Femur (tissue), 1 donor: ENCODE measurements around the gene C9orf43.
A peak's percentile ranks its signal among the peaks of the same experiment; 100 is the strongest.
"Not testable (repeated sequence)": the region's sequence is repeated elsewhere in the genome, so short reads cannot be mapped to it uniquely, and the experiment has no call there.

Source experiments
- DNase-seq: peaks from one replicate; pipeline ENCODE4 v3.0.0-alpha.2; 2017

C9orf43 gene, protein sequence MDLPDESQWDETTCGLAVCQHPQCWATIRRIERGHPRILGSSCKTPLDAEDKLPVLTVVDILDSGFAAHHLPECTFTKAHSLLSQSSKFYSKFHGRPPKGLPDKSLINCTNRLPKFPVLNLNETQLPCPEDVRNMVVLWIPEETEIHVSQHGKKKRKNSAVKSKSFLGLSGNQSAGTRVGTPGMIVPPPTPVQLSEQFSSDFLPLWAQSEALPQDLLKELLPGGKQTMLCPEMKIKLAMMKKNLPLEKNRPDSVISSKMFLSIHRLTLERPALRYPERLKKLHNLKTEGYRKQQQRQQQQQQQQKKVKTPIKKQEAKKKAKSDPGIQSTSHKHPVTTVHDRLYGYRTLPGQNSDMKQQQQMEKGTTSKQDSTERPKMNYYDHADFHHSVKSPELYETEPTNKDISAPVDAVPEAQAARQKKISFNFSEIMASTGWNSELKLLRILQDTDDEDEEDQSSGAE

DNA sequence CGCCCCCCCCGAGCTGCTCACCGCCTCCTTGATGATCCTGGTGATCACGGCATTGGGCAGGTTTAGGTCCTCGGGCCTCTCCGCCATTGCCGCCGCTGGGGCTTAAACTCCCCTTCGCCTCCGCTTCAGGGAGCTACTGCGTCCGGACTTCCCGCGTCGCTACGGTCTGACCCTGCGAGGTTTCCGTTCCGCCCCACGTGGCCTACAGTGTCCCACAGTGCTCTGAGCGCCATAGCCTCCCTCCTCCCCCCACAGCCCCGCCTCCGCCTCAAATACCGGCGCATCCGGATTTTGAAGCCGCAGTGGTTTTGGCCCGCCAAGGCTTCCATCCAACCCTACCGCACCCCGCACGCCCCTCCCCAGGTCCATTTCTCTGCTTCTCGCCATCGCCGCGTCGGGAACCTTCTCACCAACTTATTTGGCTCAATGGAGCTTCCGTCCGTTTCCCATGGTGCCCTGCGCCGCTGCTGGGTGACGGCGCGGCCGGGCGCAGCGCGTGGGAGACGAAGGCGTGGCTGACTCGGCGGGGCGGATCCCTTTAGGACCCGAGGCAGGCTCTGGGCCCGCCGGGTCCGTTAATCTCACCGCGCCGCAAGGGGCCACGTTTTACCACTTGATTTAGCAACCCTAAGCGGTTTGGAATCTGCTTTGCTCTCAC lies at the start of gene C9orf43, which contains the start of gene POLE3:
C9orf43 (plus strand) TSS at position 541 of the 658 bp plus-strand sequence. CDS start 2,747 bp downstream, outside the sequence.
POLE3 (minus strand) TSS at position 469 of the 658 bp plus-strand sequence; CDS start at position 87, 382 bp downstream.
- peak; percentile 97 for DNase-seq

DNA sequence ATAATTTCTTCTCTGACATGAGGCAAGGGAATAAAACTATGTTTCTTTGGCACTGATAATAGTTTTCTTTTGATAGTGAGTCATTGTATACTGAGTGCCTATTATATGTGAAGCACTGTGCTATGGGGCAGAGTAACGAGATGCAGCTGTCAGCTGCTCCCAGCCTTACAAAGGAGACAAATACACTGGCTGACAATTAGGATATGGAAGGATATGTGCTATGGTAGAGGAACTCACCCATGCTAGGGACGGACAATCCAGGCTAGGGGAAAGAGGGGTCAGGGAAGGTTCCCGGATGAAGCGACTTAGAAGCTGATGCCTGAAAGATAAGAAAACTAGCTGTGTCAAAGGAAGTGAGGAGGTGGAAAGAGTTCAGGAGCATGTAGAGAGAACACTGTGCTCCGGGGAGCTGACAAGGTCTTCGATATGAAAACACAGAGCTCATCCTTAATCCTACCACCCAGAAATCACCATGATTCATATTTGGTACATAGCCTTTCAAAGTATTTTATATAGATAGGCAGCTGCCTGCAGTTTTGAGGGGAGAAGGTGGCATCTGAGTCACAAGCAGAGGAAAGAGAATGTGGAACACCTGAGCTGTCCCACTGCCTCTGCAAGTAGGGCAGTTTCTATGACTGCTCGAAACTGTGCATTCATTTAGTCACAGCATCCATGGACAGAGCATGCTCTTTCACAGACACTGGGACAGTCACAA lies 49.1 kb upstream of the C9orf43 start:
- no peak for DNase-seq

DNA sequence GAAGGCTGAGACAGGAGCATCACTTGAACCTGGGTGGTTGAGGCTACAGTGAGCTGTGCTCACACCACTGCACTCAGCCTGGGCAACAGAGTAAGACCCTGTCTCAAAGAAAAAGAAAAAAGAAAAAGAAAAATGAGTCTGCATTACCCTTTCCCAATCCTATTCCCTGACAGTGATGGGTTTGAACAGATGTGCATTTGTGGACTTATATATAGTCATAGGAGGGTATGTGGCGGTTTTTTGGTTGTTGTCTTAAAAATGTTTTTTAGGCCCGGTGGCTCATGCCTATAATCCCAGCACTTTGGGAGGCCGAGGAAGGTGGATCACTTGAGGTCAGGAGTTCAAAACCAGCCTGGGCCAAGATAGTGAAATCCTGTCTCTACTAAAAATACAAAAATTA lies 47.2 kb upstream of the C9orf43 start:
- no peak for DNase-seq

DNA sequence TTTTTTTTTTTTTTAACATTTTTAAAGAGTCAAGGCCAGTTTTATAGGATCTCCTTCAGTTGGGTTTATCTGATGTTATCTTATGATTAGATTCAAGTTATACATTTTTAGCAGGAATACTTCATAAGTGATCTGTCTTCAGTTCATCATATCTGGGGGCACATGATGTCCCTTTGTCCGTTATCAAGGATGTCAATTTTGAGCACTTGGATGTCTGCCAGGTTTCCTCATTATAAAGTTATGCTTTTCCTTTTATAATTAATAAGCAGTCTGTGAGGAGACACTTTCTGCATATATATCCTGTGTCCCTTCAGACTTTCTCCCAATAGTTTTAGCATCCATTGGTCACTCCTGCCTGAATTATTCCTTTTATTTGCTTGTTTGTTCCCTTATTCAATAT lies 45.6 kb upstream of the C9orf43 start:
- no peak for DNase-seq

DNA sequence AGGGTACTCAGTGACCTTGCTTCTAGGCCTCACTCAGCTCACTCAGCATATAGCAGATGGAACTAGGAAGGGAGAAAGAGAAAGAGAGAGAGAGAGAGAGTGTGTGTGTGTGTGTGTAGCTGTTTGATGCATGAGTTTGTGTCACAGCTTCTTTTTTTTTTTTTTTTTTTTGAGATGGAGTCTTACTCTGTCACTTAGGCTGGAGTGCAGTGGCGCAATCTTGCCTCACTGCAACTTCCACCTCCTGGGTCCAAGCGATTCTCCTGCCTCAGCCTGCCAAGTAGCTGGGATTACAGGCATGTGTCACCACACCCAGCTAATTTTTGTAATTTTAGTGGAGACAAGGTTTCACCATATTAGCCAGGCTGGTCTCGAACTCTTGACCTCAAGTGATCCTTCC lies 44.9 kb upstream of the C9orf43 start:
- DNase-seq: not testable (repeated sequence)

DNA sequence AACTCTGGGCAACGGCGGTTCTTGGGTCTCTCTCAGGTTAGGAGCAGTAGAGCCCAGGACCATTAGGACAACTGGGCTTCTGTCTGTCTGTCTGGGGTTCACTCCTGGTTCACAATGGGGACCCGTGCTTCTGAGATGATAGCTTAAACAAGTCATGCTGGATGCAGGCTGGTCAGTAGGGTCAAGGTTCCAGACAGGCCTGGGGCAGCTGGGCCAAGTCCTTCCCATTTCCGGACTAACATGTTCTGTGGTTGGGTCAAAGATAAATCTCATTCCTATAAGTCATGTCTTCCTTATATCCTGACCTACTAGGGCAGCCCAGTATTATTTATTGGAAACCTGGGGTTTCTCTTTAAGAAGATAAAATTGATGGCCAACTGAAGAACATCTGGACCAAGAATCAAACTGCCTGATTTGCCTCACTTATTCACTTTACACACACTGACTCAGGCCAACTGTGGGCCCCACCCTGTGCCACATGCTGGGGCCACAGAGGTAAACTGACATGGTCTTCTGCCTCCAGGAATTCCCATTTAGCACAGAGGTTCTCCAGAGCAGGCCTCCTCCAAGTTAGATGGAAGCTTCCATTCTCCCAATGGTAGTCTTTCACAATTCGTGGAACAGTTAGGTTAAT lies 42.1 kb upstream of the C9orf43 start:
- no peak for DNase-seq

DNA sequence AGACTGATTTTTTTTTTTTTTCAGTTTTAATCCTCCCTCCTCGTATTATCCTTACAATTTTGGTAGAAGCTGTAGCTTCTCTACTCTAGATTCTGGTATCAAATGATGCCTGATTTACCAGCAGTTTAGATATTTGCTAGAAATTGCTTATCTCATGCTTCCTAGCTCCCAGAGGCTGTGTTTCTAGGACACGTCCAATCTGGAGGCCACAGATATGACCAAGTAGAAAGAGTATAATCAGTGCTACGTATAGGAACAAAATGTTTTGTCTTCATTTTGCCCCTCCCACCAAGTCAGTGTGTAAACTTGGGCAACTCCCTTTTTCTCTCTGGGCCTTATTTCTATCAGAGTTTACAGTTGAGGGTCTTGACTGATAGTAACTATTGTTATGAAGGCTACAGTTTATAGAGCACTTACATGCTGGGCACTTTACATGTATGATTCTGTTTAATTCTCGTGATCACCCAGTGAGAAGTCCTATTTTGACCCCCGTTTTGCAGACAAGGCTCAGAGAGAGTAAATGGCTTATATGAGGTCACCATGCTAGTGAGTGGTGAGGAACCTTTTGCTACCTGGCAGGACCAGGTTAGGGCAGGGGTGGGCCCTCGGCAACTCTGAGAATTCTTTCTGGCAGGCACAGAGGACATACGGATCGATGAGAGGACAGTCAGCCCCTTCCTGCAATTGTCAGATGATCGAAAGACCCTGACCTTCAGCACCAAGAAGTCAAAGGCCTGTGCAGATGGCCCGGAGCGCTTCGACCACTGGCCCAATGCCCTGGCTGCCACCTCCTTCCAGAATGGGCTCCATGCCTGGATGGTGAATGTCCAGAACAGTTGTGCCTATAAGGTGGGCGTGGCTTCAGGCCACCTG lies 41.3 kb upstream of the C9orf43 start:
- no peak for DNase-seq

DNA sequence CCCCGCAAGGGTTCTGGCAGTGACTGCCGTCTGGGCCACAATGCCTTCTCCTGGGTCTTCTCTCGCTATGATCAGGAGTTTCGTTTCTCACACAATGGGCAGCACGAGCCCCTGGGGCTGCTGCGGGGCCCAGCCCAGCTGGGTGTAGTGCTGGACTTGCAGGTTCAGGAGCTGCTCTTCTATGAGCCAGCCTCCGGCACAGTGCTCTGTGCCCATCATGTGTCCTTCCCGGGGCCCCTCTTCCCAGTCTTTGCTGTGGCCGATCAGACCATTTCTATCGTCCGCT lies 40.7 kb upstream of the C9orf43 start:
- DNase-seq: no peak

DNA sequence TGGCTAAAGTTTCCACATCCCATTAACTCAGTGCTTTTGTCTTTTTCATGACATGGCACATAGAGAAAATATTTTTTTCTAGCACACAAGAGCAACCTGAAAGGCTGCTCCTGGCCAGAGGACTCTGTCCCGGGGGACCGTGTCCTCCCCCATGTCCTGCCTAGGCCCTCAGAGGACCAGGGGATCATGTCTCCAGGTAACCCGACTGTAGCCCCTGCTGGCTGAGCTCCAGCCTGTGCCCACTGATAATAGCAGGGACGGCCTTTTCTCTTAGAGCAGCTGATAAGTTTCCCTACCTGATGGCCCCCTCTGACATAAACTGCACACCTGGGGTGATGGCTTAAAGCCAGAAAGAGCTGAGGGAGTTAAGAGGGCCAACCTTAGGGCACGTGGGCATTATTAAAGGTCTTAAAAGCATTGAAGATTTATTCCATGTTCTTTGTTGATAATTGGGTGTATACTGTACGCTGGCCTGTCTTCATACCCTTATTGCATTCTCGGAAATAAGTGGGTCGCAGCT lies 39.7 kb upstream of the C9orf43 start:
- no peak for DNase-seq

DNA sequence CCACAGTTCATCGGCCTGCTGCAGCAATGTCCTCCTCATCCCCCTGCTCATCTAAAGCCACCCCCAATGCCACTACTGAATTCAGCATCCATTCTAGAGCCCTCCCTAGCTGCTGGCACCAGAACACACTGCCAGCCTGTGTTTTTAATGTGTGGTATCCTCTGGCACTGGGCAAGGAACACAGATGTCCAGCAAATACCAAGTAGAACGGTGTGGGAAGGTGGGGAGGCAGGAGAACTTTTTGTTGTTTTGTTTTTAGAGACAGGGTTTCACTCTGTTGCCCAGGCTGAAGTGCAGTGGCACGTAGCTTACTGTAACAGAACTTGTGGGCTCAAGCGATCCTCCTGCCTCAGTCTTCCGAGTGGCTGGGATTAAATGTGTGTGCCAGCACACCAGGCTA lies 38.5 kb upstream of the C9orf43 start:
- no peak for DNase-seq

DNA sequence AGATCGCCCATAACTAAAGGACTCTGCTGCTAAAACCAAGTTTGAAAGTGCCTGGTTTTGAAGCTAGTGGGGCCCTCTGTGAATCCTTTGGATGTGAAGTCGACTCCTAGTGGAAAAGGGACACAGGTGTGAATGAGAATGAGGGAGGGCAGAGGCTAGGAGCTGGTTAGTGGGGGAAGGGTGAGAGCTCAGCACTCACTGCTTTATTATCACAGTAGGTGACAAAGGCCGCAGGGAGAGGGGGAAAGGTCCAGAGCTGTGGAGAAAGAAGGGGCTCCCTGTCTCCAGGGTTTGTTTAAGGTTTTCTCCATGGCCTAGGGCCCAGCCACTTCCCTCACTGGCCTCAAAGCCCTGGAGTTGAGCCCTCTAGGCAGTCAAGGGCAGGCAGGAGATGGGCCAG lies 37.3 kb upstream of the C9orf43 start:
- no peak for DNase-seq

DNA sequence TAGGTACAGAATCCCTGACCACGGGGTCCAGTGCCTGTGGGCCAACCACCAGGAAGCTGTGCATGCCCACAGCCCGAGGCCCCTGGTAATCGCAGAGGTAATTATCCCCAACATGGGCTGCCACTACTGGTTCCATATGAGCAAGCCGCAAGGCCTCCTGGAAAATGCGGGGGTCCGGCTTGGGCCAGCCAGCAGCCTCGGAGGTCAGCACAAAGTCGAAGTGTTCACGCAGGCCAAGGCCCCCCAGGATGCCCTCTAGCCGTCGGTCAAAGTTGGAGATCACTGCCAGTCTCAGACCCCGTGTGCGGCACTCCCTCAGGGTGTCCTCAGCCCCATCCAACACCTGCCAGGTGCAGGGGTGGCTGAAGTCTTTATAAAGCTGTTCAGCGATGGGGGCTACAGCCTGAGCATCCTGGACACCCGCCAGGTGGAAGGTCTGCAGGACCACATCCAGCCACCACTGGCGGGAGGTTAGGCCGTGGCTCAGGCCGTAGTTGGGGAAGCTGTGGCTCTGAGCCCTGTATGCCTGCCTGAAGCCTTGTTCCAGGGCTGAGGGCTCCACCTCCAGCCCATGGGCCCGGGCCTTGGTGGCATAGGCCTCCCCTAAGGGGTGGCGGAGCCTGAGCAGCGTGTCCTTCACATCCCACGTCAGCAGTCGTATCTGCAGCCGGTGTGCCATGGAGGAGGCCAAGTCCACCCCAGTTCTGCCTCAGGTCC lies 36.7 kb upstream of the C9orf43 start:
- DNase-seq: no peak

DNA sequence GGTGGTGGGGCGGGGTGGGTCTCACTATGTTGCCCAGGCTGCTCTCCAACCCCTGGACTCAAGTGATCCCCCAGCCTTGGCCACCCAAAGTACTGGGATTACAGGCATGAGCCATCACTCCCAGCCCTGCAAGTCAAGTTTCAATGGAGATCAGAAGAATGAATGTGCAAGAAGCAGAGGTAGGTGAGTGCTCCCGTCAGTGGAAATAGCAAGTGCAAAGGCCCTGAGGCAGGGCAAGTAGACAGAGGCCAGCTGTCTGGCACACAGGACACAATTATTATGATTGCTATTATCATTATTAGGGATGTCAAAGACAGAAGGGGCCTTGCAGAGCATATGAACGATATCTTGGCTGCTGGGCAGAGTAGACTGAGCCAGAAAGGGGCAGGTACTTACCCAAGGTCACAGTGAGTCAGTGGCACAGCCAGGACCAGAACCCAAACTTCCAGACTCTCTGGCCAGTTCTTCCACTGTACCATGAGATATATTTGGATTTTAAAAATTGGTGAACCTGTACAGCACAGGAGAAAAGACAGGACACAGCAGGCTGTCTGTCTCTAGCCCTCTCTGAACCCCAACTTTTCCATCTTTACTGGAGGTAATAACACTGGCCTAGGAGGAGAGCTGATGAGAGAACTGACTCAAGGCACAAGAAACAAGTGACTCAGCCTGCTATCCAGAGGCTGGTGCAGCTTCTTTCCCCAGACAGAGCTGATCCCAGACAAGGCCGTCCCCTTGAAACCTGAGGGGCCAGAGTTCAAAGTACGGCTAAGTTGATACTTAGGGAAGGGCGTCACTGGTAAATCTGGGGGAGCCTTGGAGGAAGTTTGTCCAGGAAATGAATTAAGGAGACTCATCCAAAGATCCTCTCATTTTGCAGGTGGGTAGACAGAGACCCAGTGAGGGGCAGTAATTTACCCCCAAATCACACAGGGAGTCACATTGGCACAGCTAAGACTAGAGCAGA lies 35.2 kb upstream of the C9orf43 start:
- DNase-seq: no peak

DNA sequence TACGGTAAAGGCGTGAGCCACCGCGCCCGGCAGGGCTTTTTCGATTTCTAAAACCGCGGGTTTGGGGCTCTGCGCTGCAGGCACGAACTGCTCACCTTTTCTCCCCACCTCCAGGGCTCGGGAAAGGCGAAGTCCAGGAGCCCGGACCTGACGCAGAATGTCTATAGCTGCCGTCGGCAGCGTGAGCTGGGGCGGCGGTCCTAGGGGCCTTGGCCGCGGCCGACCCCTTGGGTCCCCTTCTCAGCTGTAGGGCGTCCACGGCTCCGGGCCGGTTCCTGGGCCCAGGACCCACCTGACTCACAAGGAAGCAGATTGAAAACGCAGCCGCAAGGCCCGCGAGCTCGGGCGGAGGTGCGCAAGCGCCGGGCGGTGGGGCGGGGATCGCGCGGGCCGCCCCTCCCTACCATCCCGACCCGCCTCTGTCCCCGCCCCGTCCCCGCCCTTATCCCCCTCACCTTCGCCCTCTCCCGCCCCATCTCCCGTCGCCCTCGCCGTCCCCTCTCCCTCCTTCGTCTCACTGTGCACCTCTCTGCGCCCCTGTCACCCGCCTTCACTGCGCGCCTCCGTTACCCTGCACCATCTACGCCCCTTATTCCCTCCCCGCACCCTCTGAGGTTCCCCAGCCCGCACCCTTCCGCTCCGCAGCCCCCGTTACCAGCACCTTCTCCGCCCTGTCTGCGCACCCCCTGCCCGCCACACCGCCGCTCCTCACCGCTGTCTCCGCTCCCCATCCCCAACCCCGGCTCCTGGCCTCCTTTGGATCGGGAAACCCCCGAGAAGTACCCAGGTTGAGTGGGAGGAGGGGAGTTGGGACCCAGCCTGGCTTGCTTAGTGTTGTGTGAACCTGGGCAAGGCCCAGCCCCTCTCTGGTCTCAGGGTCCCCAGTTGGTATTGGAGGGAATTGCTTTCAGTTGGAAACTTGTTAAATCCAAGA lies 33.6 kb upstream of the C9orf43 start, which contains the start of gene HDHD3:
HDHD3 (minus strand) TSS at position 353 of the 934 bp plus-strand sequence. CDS start 2,632 bp downstream, outside the sequence.
- peak; percentile 82 for DNase-seq

DNA sequence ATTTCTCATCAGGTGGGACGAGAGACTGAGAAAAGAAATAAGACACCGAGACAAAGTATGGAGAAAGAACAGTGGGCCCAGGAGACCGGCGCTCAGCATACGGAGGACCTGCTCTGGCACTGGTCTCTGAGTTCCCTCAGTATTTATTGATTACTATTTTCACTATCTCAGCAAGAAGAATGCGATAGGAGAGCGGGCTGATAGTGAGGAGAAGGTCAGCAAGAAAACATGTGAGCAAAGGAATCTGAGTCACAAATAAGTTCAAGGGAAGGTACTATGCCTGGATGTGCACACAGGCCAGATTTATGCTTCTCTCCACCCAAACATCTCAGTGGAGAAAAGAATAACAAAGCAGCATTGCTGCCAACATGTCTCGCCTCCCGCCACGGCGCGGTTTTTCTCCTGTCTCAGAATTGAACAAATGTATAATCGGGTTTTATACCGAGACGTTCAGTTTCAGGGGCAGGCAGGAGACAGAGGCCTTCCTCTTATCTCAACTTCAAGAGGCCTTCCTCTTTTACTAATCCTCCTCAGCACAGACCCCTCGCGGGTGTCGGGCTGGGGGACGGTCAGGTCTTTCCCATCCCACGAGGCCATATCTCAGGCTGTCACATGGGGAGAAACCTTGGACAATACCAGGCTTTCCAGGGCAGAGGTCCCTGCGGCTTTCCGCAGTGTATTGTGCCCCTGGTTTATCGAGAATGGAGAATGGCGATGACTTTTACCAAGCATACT lies 31.3 kb upstream of the C9orf43 start:
- DNase-seq: not testable (repeated sequence)

DNA sequence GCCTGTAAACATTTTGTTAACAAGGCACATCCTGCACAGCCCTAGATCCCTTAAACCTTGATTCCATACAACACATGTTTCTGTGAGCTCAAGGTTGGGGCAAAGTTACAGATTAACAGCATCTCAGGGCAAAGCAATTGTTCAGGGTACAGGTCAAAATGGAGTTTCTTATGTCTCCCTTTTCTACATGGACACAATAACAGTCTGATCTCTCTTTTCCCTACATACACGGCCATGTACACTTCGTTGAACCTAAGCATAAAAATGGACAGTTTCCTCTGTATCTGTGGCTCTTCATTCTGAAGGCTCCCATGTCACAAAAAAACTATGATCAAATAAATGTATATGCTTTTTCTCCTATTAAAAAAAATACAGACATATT lies 30.7 kb upstream of the C9orf43 start:
- DNase-seq: not testable (repeated sequence)

DNA sequence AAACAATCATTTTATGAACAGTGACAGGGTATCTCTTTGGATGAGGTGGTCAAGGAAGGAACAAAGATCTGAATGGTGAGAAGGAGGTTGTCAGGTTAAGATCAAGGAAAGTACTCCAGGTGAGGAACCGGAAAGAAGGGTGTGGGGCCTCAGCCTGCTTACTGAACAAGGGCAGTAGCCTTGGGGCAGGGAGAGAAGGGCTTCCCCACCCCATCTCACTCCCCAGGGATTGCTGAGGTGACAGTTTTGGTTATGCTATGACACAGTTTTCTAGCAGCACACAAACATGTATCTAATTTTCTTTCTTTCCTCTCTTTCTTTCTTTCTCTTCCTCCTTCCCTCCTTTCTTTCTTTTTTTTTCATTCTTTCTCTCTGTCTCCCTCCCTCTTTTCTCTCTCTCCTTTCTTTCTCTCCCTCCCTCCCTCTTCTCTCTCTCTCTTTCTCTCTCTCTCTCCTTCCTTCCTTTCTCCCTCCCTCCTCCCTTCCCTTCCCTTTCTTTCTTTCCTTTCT lies 29.6 kb upstream of the C9orf43 start:
- no peak for DNase-seq

DNA sequence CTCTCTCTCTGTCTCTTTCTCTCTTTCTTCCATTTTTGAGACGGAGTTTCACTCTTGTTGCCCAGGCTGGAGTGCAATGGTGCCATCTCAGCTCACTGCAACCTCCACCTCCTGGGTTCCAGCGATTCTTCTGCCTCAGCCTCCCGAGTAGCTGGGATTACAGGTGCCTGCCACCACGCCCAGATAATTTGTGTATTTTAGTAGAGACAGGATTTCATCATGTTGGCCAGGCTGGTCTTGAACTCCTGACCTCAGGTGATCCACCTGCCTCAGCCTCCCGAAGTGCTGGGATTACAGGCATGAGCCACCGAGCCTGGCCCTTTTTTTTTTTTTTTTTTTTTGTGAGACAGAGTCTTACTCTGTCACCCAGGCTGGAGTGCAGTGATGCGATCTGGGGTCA lies 29.1 kb upstream of the C9orf43 start:
- DNase-seq: not testable (repeated sequence)
